ENCODE measurements around the gene UROC1. TPM values are rescaled to one million over a fixed set of nuclear protein-coding genes. Genes with fewer than 3 reads are reported as not detected.

UROC1 gene
- total and polyA plus RNA-seq, 2 of the 4 experiments (the other 2 are of a cell fraction) = not detected

DNA sequence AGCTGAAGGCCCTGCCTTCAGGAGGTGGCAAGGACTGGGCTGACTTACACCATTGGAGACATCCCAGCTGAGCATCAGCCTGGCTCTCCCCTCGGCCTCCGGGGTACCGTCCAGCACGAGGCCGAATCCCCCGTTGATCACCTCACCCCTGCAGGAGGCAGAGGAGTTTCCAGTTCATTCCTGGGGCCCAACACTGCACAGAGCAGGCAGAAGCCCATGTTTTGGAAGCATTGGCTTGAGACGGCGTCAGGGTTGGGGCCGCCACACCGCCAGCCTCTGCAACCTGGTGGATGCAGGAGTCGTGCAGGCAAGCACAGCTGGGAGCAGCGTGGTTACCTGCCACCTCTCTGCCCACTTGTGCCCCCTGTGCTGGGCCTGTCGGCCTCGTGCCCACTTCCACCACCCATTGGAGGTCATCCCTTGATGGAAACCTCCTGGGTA lies 34.2 kb downstream of the UROC1 start:
- no peak overlapping the region for H4K8ac ChIP-seq (ENCODE audit: low read depth in 2 of 2, low read length in 2 of 2)
- H3K4ac ChIP-seq (ENCODE audit: low read depth, low read length) = no peak overlapping the region
- BruUV-seq (replicated peaks) = no TSS peak
- no peak overlapping the region for H2AK5ac ChIP-seq (ENCODE audit: low read depth, low read length)
- intact Hi-C loops (cut with micrococcal nuclease) (no loop called here), in situ Hi-C loops (cut with MboI; ENCODE audit: low sequenced_read_pairs) (no loop called here), dilution Hi-C loops (cut with HindIII; ENCODE audit: low sequenced_read_pairs, unreplicated experiment) (no loop called here)
- no peak for DNase-seq
- H2BK20ac ChIP-seq (ENCODE audit: low read depth, low read length) = no peak overlapping the region
- no peak overlapping the region for H4K91ac ChIP-seq (ENCODE audit: insufficient read depth, low read depth, low read length)
- H3K56ac ChIP-seq (ENCODE audit: extremely low read depth, insufficient read depth, low read length) = no peak overlapping the region
- peaks cover 2% of the 10 kb centered on the region; the same call in 1 of the 2 replicates for H3K27me3 ChIP-seq (ENCODE audit: control insufficient read depth, insufficient read depth, low read length)
- no peak overlapping the region for H3K14ac ChIP-seq (replicated peaks; ENCODE audit: low read depth, low read length)
- CTCF ChIA-PET = no interaction called here
- H4K20me1 ChIP-seq (ENCODE audit: insufficient read depth, low read length) = no peaks in the 10 kb centered on the region
- no peaks in the 10 kb centered on the region for H3K36me3 ChIP-seq (ENCODE audit: control insufficient read depth, insufficient read depth, low read length)
- no peak overlapping the region for H2BK15ac ChIP-seq (ENCODE audit: low read depth, low read length)
- 67% methylated on average over 11 of the region's 14 CpGs; no CpG with 5 or more reads in 1 of the 2 experiments for WGBS, 2 experiments (ENCODE audit: extremely low coverage in 2 of 2, insufficient read length in 1 of 2)
- no peak overlapping the region for H3K9ac ChIP-seq (ENCODE audit: low read depth, low read length)
- no peak overlapping the region for H2AFZ ChIP-seq (replicated peaks; ENCODE audit: low read length, poor library complexity)
- no peaks in the 10 kb centered on the region for H3K4me1 ChIP-seq (ENCODE audit: control insufficient read depth, insufficient read depth, low read length)
- H3K18ac ChIP-seq (ENCODE audit: low read depth, low read length) = no peak overlapping the region
- H3K9me3 ChIP-seq (ENCODE audit: control insufficient read depth, insufficient read depth, low read length) = no peaks in the 10 kb centered on the region
- no peak overlapping the region for H2BK120ac ChIP-seq (ENCODE audit: low read depth, low read length)
- no peak overlapping the region for H3K4me2 ChIP-seq (ENCODE audit: low read depth, low read length)
- no peak for ATAC-seq (ENCODE audit: low read depth)
- H2AK9ac ChIP-seq (replicated peaks; ENCODE audit: low read depth, low read length, poor library complexity) = no peak overlapping the region
- no peaks in the 10 kb centered on the region for H3K79me1 ChIP-seq (ENCODE audit: low read depth in 1 of 2, low read length in 2 of 2)
- H2BK5ac ChIP-seq (ENCODE audit: low read depth, low read length, poor library complexity, severe bottlenecking) = no peak overlapping the region
- H3K9me1 ChIP-seq (ENCODE audit: insufficient read depth, low read length) = no peaks in the 10 kb centered on the region
- no peak overlapping the region for H4K5ac ChIP-seq (ENCODE audit: low read depth, low read length)
- no peak overlapping the region for H3K23ac ChIP-seq (ENCODE audit: low read depth, low read length)
- POLR2A ChIA-PET (ENCODE audit: unreplicated experiment) = no interaction called here
- H3K4me3 ChIP-seq (ENCODE audit: insufficient read depth, low read depth, low read length) = no peak overlapping the region
- no peak for TF ChIP-seq RFX5 (IDR thresholded peaks at IDR 0.05; ENCODE audit: low read depth, low read length)
- no peak for TF ChIP-seq NFE2L2 (IDR thresholded peaks at IDR 0.05; ENCODE audit: low read depth, low read length)
- no peak for TF ChIP-seq MAZ (IDR thresholded peaks at IDR 0.05; ENCODE audit: borderline replicate concordance, low read depth, low read length)
- TF ChIP-seq MXI1 (IDR thresholded peaks at IDR 0.05; ENCODE audit: borderline replicate concordance, low read depth, low read length) = no peak
- TF ChIP-seq, protein P1, sequence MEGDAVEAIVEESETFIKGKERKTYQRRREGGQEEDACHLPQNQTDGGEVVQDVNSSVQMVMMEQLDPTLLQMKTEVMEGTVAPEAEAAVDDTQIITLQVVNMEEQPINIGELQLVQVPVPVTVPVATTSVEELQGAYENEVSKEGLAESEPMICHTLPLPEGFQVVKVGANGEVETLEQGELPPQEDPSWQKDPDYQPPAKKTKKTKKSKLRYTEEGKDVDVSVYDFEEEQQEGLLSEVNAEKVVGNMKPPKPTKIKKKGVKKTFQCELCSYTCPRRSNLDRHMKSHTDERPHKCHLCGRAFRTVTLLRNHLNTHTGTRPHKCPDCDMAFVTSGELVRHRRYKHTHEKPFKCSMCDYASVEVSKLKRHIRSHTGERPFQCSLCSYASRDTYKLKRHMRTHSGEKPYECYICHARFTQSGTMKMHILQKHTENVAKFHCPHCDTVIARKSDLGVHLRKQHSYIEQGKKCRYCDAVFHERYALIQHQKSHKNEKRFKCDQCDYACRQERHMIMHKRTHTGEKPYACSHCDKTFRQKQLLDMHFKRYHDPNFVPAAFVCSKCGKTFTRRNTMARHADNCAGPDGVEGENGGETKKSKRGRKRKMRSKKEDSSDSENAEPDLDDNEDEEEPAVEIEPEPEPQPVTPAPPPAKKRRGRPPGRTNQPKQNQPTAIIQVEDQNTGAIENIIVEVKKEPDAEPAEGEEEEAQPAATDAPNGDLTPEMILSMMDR (conservative IDR thresholded peaks at IDR 0.05; ENCODE audit: low read depth, low read length) = no peak
- TF ChIP-seq CEBPB (IDR thresholded peaks at IDR 0.05; ENCODE audit: low read depth, low read length) = no peak
- no peak for TF ChIP-seq MAFK (IDR thresholded peaks at IDR 0.05; ENCODE audit: low read depth, low read length)
- no peak for TF ChIP-seq RAD21 (IDR thresholded peaks at IDR 0.05; ENCODE audit: low read length)
- no peak for TF ChIP-seq ELK1 (IDR thresholded peaks at IDR 0.05; ENCODE audit: borderline replicate concordance, low read depth, low read length)
- no peak for TF ChIP-seq BHLHE40 (IDR thresholded peaks at IDR 0.05; ENCODE audit: low read depth, low read length)
- no peak for TF ChIP-seq RCOR1 (IDR thresholded peaks at IDR 0.05; ENCODE audit: insufficient replicate concordance, low read length)
- TF ChIP-seq FOS (IDR thresholded peaks at IDR 0.05; ENCODE audit: low read depth, low read length) = no peak
- TF ChIP-seq SMC3 (IDR thresholded peaks at IDR 0.05; ENCODE audit: low read depth, low read length) = no peak
- TF ChIP-seq CHD1 (IDR thresholded peaks at IDR 0.05; ENCODE audit: low read depth, low read length) = no peak
- no peak for TF ChIP-seq POLR2A (IDR thresholded peaks at IDR 0.05; ENCODE audit: low read depth, low read length)
- TF ChIP-seq USF2 (IDR thresholded peaks at IDR 0.05; ENCODE audit: low read depth, low read length) = no peak
- no peak overlapping the region for H3K27ac ChIP-seq (ENCODE audit: insufficient read depth, low read length)
